Measurements from ENCODE around the gene SH3BP5. TPM values are rescaled to one million over a fixed set of nuclear protein-coding genes. Genes with fewer than 3 reads are reported as not detected.

SH3BP5 gene
- polyA plus RNA-seq, 1 of the 3 experiments (the other 2 are of a cell fraction), result 29.5 TPM

DNA sequence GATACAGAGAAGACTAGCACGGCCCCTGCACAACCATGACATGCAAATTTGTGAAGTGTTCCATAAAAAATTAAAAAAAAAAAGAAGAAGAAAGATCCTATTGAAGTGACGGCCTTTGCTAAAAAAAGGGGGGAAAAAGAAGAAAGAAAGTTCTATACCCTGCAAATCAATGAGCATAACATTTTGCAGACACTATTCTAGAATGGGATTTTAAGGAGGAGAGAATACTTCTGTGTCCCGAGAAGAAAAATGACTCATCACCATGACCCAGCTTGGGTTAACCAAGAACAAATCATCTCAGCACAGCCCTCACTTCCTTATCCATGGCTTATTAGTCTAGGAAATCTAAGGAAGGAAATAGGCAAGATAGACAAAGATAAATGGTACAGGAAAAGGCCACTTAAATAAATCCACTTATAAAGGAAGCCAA, 7.4 kb upstream of the SH3BP5 start:
- CTCF ChIA-PET, result no interaction called here
- Histone ChIP-seq H3K9ac (no peak overlapping the region), H3F3A (replicated peaks; ENCODE audit: insufficient read depth) (no peaks in the 10 kb centered on the region), H3K27ac (ENCODE audit: low read depth in 2 of 2, low read length in 1 of 2) (peak overlapping the region in 1 of 2 experiments; percentile 26; a peak in 1 of 4 replicates), H3K9me2 (no peaks in the 10 kb centered on the region), H2AFZ (ENCODE audit: low read depth) (no peak overlapping the region), H3K9me3 (no peaks in the 10 kb centered on the region), H3K36me3 (replicated peaks in 1 of 2; ENCODE audit: control insufficient read depth in 1 of 2, insufficient read depth in 2 of 2, low read length in 1 of 2) (no peaks in the 10 kb centered on the region), H3K4me3 (ENCODE audit: low read depth in 2 of 2, low read length in 1 of 2) (no peak overlapping the region), H3K4me2 (no peak overlapping the region), H3K27me3 (ENCODE audit: insufficient read depth) (no peaks in the 10 kb centered on the region; the same call in 1 of the 2 replicates), H3K4me1 (ENCODE audit: control insufficient read depth in 1 of 2, insufficient read depth in 2 of 2, low read depth in 1 of 2, low read length in 1 of 2) (no peaks in the 10 kb centered on the region), H3K79me2 (ENCODE audit: insufficient read depth) (no peaks in the 10 kb centered on the region), H4K20me1 (ENCODE audit: insufficient read depth) (no peaks in the 10 kb centered on the region)
- TF ChIP-seq EP300 (IDR thresholded peaks at IDR 0.05; ENCODE audit: borderline replicate concordance in 1 of 2, low read depth in 1 of 2, low read length in 1 of 2) (no peak), FOSL2 (IDR thresholded peaks at IDR 0.05; ENCODE audit: borderline replicate concordance, low read depth) (peak; percentile 65; the same call in 1 of the 2 replicates), JUND (IDR thresholded peaks at IDR 0.05) (peak; percentile 49)
- TF ChIP-seq, protein P1, sequence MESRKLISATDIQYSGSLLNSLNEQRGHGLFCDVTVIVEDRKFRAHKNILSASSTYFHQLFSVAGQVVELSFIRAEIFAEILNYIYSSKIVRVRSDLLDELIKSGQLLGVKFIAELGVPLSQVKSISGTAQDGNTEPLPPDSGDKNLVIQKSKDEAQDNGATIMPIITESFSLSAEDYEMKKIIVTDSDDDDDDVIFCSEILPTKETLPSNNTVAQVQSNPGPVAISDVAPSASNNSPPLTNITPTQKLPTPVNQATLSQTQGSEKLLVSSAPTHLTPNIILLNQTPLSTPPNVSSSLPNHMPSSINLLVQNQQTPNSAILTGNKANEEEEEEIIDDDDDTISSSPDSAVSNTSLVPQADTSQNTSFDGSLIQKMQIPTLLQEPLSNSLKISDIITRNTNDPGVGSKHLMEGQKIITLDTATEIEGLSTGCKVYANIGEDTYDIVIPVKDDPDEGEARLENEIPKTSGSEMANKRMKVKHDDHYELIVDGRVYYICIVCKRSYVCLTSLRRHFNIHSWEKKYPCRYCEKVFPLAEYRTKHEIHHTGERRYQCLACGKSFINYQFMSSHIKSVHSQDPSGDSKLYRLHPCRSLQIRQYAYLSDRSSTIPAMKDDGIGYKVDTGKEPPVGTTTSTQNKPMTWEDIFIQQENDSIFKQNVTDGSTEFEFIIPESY (IDR thresholded peaks at IDR 0.05; ENCODE audit: borderline replicate concordance, low read depth), result no peak
- TF ChIP-seq, protein P2, sequence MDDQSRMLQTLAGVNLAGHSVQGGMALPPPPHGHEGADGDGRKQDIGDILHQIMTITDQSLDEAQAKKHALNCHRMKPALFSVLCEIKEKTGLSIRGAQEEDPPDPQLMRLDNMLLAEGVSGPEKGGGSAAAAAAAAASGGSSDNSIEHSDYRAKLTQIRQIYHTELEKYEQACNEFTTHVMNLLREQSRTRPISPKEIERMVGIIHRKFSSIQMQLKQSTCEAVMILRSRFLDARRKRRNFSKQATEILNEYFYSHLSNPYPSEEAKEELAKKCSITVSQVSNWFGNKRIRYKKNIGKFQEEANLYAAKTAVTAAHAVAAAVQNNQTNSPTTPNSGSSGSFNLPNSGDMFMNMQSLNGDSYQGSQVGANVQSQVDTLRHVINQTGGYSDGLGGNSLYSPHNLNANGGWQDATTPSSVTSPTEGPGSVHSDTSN (IDR thresholded peaks at IDR 0.05), result 0 out of 2 replicates have a peak, but pooled peaks have one; percentile 30
- no peak for DNase-seq
- 63% methylated on average over 3 of the region's 3 CpGs for WGBS (ENCODE audit: low lambda C conversion rate)
- POLR2A ChIA-PET, result no interaction called here

DNA sequence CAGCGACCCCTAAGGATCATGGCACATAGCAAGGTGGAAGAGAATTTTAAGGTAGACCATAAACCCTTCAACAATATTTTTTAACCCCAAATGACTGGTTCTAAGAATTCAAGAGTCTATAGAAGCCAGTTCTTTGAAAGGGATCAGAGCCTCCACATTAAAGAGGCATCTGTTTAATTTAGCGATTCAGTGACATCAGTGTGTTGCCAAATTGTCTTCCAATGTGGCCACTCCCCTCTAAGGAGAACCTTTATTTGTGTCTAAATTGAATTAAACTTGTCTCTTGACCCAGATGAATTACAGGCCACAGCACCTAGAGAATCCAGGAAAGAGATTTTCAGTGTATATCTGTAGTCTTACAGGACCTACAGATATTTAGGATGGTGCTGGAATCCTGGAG, 6.6 kb upstream of the SH3BP5 start:
- Histone ChIP-seq H3F3A (replicated peaks; ENCODE audit: insufficient read depth) (no peaks in the 10 kb centered on the region), H3K9me2 (no peaks in the 10 kb centered on the region), H3K4me2 (no peak overlapping the region), H3K4me3 (ENCODE audit: low read depth in 2 of 2, low read length in 1 of 2) (no peak overlapping the region), H3K27ac (ENCODE audit: low read depth in 2 of 2, low read length in 1 of 2) (no peak overlapping the region), H3K79me2 (ENCODE audit: insufficient read depth) (no peaks in the 10 kb centered on the region), H4K20me1 (ENCODE audit: insufficient read depth) (no peaks in the 10 kb centered on the region), H3K27me3 (ENCODE audit: insufficient read depth) (no peaks in the 10 kb centered on the region), H3K9ac (no peak overlapping the region), H3K9me3 (no peaks in the 10 kb centered on the region), H3K4me1 (ENCODE audit: control insufficient read depth in 1 of 2, insufficient read depth in 2 of 2, low read depth in 1 of 2, low read length in 1 of 2) (no peaks in the 10 kb centered on the region), H2AFZ (ENCODE audit: low read depth) (no peak overlapping the region), H3K36me3 (replicated peaks in 1 of 2; ENCODE audit: control insufficient read depth in 1 of 2, insufficient read depth in 2 of 2, low read length in 1 of 2) (no peaks in the 10 kb centered on the region)
- DNase-seq, result no peak
- ChIA-PET CTCF (no interaction called here), POLR2A (no interaction called here)
- 73% methylated on average over 2 of the region's 2 CpGs for WGBS (ENCODE audit: low lambda C conversion rate)
- no peak for TF ChIP-seq EZH2phosphoT487 (IDR thresholded peaks at IDR 0.05; ENCODE audit: borderline replicate concordance, low read depth)
- TF ChIP-seq FOSL2 (IDR thresholded peaks at IDR 0.05; ENCODE audit: borderline replicate concordance, low read depth), result no peak
- no peak for TF ChIP-seq SIN3A (IDR thresholded peaks at IDR 0.05; ENCODE audit: borderline replicate concordance, low read depth, low read length)
- TF ChIP-seq, protein P3, sequence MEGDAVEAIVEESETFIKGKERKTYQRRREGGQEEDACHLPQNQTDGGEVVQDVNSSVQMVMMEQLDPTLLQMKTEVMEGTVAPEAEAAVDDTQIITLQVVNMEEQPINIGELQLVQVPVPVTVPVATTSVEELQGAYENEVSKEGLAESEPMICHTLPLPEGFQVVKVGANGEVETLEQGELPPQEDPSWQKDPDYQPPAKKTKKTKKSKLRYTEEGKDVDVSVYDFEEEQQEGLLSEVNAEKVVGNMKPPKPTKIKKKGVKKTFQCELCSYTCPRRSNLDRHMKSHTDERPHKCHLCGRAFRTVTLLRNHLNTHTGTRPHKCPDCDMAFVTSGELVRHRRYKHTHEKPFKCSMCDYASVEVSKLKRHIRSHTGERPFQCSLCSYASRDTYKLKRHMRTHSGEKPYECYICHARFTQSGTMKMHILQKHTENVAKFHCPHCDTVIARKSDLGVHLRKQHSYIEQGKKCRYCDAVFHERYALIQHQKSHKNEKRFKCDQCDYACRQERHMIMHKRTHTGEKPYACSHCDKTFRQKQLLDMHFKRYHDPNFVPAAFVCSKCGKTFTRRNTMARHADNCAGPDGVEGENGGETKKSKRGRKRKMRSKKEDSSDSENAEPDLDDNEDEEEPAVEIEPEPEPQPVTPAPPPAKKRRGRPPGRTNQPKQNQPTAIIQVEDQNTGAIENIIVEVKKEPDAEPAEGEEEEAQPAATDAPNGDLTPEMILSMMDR (IDR thresholded peaks at IDR 0.05), result no peak
- no peak for TF ChIP-seq ELF1 (IDR thresholded peaks at IDR 0.05)
